PFSK-1 (cell line): ENCODE data around the gene MYO5B.

ENCODE experiments used
- POLR2AphosphoS5 ChIP-seq: IDR thresholded peaks from 2 replicates; pipeline ENCODE4 v1.6.1; 2012; ENCODE audit warnings: low read depth, mild to moderate bottlenecking, control low read depth, low read length, moderate library complexity
- SIN3A ChIP-seq: IDR thresholded peaks from 2 replicates; pipeline ENCODE4 v1.6.1; 2012; ENCODE audit warnings: mild to moderate bottlenecking, low read length, moderate library complexity, borderline replicate concordance; ENCODE audit not compliant: insufficient read depth
- TAF1 ChIP-seq: IDR thresholded peaks from 2 replicates; pipeline ENCODE4 v1.6.1; 2012; ENCODE audit warnings: low read length, control low read depth, borderline replicate concordance; ENCODE audit not compliant: insufficient read depth

DNA sequence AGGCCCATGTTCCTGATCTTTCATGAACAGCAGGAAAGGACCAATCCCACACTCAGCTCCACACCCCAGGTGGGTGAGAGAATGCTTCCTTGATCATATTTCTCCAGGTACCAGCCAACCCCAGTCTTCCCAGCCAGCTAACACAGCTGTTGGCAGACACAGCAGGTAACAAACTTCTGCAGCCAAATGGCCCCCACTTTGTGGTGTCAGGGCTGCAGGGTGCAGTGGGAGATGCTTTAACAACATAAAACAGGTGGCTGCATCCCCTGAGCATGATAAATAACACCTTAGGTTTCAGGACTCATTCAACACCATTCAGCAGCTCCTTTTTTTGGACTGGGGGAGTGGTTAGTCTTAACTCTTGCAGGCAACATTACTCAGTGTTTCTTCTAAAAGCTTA is 304.9 kb downstream of the MYO5B start:
- TF ChIP-seq POLR2AphosphoS5 (no peak), TAF1 (no peak), SIN3A (no peak)
